ENCODE data around the gene C16orf92.

GRCh38 chr16:30009990-30010843, 12.8 kb upstream of the C16orf92 start:
- TF ChIP-seq ZNF607 (CRISPR knock-in tag; IDR thresholded peaks at IDR 0.05; ENCODE audit: borderline replicate concordance) = no peak
- no peak for TF ChIP-seq ZBTB10 (CRISPR knock-in tag; IDR thresholded peaks at IDR 0.05; ENCODE audit: borderline replicate concordance)
- TF ChIP-seq POLR2AphosphoS2 (IDR thresholded peaks at IDR 0.05; ENCODE audit: low read depth, low read length) = no peak
- no peak for TF ChIP-seq CTCF (CRISPR knock-in tag; IDR thresholded peaks at IDR 0.05)
